HEK293 (cell line): Measurements from ENCODE around the gene ZEB2.
A peak's percentile ranks its signal among the peaks of the same experiment; 100 is the strongest.

ENCODE experiments used
- CTCF ChIA-PET: fragments of 350-600 bp; formaldehyde crosslinking; extraction: SDS; loops from one replicate; lab custom pipeline; 2021; ENCODE audit warnings: antibody characterized with exemption; lab: Yijun Ruan, JAX
- POLR2A ChIA-PET: fragments of 300-600 bp; formaldehyde crosslinking; extraction: SDS; loops from one replicate; lab custom pipeline; 2020; ENCODE audit warnings: antibody characterized with exemption, inconsistent platforms; lab: Yijun Ruan, JAX
- H3K27ac ChIP-seq: fragments of 200-500 bp; sonication (Bioruptor generic); 2 replicates; pipeline ENCODE4 v1.5.1; 2014; ENCODE audit warnings: low read depth, low read length, control low read depth, inconsistent platforms; ENCODE audit errors: extremely low read depth
- H3K36me3 ChIP-seq, 2 experiments: fragments of 200-500 bp in 1 of 2; sonication (Bioruptor generic) in 1 of 2; 1 replicate in 1 of 2; 2 replicates in 1 of 2; pipeline ENCODE4 v1.5.1; 2014 to 2017; ENCODE audit warnings: inconsistent platforms in 2 of 2, low read length in 2 of 2; ENCODE audit not compliant: control insufficient read depth in 2 of 2, insufficient read depth in 1 of 2
- H3K4me1 ChIP-seq: fragments of 200-500 bp; sonication (Bioruptor generic); 2 replicates; pipeline ENCODE4 v1.5.1; 2014; ENCODE audit warnings: mild to moderate bottlenecking, low read length, inconsistent platforms; ENCODE audit not compliant: control insufficient read depth, insufficient read depth
- H3K4me3 ChIP-seq: 2 replicates; pipeline ENCODE4 v1.5.1; 2011; ENCODE audit warnings: low read depth, mild to moderate bottlenecking, control low read depth, low read length, moderate library complexity
- H3K9me3 ChIP-seq: fragments of 200-500 bp; sonication (Bioruptor generic); 2 replicates; pipeline ENCODE4 v1.5.1; 2014; ENCODE audit warnings: low read depth, low read length, inconsistent platforms; ENCODE audit not compliant: control insufficient read depth, insufficient read depth
- BCL11B ChIP-seq: fragments of 450-650 bp; formaldehyde crosslinking; IDR thresholded peaks from 2 replicates; pipeline ENCODE4 v1.5.1; 2016; ENCODE audit warnings: low read depth, missing biosample characterization, missing genetic modification characterization
- GFI1B ChIP-seq: fragments of 450-650 bp; formaldehyde crosslinking; IDR thresholded peaks from 2 replicates; pipeline ENCODE4 v1.5.1; 2016; ENCODE audit warnings: missing biosample characterization, missing genetic modification characterization
- MEIS1 ChIP-seq: sonication (generic); formaldehyde crosslinking; IDR thresholded peaks from 2 replicates; pipeline ENCODE4 v1.8.1; 2022; ENCODE audit warnings: missing genetic modification reagents, mild to moderate bottlenecking, borderline replicate concordance
- SETDB1 ChIP-seq: IDR thresholded peaks from one replicate; pipeline ENCODE4 v1.6.1; 2017; ENCODE audit warnings: mild to moderate bottlenecking, low read length, moderate library complexity, mixed read lengths; ENCODE audit not compliant: insufficient read length
- TRIM28 ChIP-seq: IDR thresholded peaks from 2 replicates; pipeline ENCODE4 v1.6.1; 2011; ENCODE audit warnings: low read length, control low read depth, borderline replicate concordance
- ZNF341 ChIP-seq: fragments of 450-650 bp; formaldehyde crosslinking; IDR thresholded peaks from 2 replicates; pipeline ENCODE4; 2016; ENCODE audit warnings: low read depth, missing biosample characterization, missing genetic modification characterization
- ZNF596 ChIP-seq: fragments of 450-650 bp; IDR thresholded peaks from 2 replicates; pipeline ENCODE4 v1.5.0; 2018; ENCODE audit warnings: missing biosample characterization, mild to moderate bottlenecking, missing genetic modification characterization, moderate library complexity
- ZNF600 ChIP-seq: fragments of 450-650 bp; formaldehyde crosslinking; IDR thresholded peaks from 2 replicates; pipeline ENCODE4 v1.5.1; 2016; ENCODE audit warnings: missing biosample characterization, missing genetic modification characterization
- ZNF626 ChIP-seq: fragments of 450-650 bp; sonication (Bioruptor Pico); formaldehyde crosslinking; IDR thresholded peaks from 2 replicates; pipeline ENCODE4 v1.5.1; 2018; ENCODE audit warnings: missing biosample characterization, missing genetic modification characterization, inconsistent platforms
- ZNF629 ChIP-seq: fragments of 450-650 bp; formaldehyde crosslinking; IDR thresholded peaks from 2 replicates; pipeline ENCODE4 v1.5.1; 2017; ENCODE audit warnings: missing biosample characterization, missing genetic modification characterization
- ZNF660 ChIP-seq: fragments of 450-650 bp; IDR thresholded peaks from 2 replicates; pipeline ENCODE4 v1.5.1; 2018; ENCODE audit warnings: missing biosample characterization, mild to moderate bottlenecking, missing genetic modification characterization
- ZNF785 ChIP-seq: fragments of 450-650 bp; formaldehyde crosslinking; IDR thresholded peaks from 2 replicates; pipeline ENCODE4 v1.5.1; 2016; ENCODE audit warnings: missing biosample characterization, missing genetic modification characterization
- ZNF792 ChIP-seq: fragments of 450-650 bp; formaldehyde crosslinking; IDR thresholded peaks from 2 replicates; pipeline ENCODE4 v1.5.1; 2016; ENCODE audit warnings: missing biosample characterization, missing genetic modification characterization
- ZSCAN30 ChIP-seq: fragments of 450-650 bp; IDR thresholded peaks from 2 replicates; pipeline ENCODE4 v1.5.1; 2018; ENCODE audit warnings: missing biosample characterization, mild to moderate bottlenecking, missing genetic modification characterization, moderate library complexity
- TF ChIP-seq, protein P1 (sequence below): fragments of 450-650 bp; IDR thresholded peaks from 2 replicates; pipeline ENCODE4 v1.5.1; 2018; ENCODE audit warnings: missing biosample characterization, missing genetic modification characterization
- TF ChIP-seq, protein P2 (sequence below): fragments of 450-650 bp; formaldehyde crosslinking; IDR thresholded peaks from 2 replicates; pipeline ENCODE4 v1.5.1; 2016; ENCODE audit warnings: missing biosample characterization, missing genetic modification characterization, borderline replicate concordance
- TF ChIP-seq, protein P3 (sequence below): fragments of 450-650 bp; formaldehyde crosslinking; IDR thresholded peaks from 2 replicates; pipeline ENCODE4 v1.5.1; 2016; ENCODE audit warnings: missing biosample characterization, missing genetic modification characterization
- TF ChIP-seq, protein P4 (sequence below): fragments of 450-650 bp; formaldehyde crosslinking; IDR thresholded peaks from 2 replicates; pipeline ENCODE4 v1.5.1; 2016; ENCODE audit warnings: missing biosample characterization, missing genetic modification characterization, low read depth

ZEB2 gene

DNA sequence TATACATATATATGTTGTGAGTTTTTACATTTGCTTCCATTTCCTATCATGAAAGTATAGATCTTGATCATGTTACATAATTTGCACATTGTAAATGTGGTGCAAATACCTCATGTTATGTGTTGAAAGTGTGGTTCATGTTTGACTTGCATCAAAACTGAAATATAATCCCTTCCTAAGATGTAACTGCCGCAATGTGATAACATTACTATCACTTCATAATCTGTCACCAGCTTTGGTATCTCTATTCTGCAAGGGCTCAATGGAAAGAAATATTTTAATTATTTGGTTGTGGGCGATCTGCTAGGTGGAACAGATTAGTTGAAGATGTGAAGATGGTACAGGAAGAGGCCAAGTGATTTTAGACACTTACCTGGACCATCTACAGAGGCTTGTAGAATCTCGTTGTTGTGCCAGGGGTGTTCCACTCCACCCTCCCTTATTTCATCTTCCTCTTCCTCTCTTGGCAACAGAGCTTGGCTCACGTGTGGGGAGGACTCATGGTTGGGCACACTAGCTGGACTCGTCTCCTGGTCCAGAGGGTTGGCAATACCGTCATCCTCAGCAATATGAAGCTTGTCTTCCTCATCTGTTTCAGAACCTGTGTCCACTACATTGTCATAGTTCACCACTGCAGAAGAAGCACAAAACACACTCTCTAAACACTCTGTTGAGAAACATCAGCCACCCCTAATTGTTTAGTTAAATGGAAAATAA is 90.4 kb downstream of the ZEB2 start:
- Histone ChIP-seq H3K27ac (no peak overlapping the region), H3K36me3 (peaks cover 0 to 10% of the 10 kb centered on the region in 2 experiments; a peak in 1 of 3 replicates), H3K9me3 (no peaks in the 10 kb centered on the region), H3K4me3 (no peak overlapping the region), H3K4me1 (peaks cover 22% of the 10 kb centered on the region)
- ChIA-PET CTCF (interaction anchor here (0.6 to 0.9 kb wide), 2 partner anchors 14 to 22 kb away, joined by 3 read pairs; no protein-coding TSS in a partner anchor), POLR2A (no interaction called here)
- TF ChIP-seq, protein P1, sequence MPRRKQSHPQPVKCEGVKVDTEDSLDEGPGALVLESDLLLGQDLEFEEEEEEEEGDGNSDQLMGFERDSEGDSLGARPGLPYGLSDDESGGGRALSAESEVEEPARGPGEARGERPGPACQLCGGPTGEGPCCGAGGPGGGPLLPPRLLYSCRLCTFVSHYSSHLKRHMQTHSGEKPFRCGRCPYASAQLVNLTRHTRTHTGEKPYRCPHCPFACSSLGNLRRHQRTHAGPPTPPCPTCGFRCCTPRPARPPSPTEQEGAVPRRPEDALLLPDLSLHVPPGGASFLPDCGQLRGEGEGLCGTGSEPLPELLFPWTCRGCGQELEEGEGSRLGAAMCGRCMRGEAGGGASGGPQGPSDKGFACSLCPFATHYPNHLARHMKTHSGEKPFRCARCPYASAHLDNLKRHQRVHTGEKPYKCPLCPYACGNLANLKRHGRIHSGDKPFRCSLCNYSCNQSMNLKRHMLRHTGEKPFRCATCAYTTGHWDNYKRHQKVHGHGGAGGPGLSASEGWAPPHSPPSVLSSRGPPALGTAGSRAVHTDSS = peak; percentile 43
- no peak for TF ChIP-seq ZNF341 (tag by site-specific recombination)

DNA sequence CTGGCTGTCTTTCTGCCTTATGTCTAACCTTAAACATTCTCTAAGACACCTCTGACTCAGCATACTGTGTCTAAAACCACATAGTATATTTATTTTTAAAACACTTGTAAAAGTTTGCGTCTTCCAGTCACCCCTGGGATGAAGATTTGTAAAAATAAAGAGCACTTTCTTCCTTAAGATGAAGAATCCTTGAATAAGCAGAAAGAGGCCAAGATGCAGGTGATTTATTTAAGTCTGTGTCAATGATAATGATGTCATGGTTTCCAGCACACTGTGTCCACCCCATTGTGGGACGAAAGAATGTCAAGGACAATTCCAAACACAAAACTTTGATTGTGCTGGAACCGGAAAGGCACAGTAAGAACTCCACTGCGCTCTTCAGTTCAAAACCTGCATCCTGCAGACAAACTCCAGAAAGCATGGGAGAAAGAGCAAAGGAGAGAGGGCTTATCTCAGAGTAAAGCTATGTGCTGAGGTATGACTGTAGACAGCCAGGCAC is 92.9 kb downstream of the ZEB2 start:
- no peaks in the 10 kb centered on the region for H3K9me3 ChIP-seq
- ChIA-PET CTCF (interaction anchor here (0.8 to 1.3 kb wide), 2 partner anchors 49 to 268 kb away, joined by 3 read pairs; no protein-coding TSS in a partner anchor), POLR2A (interaction anchor here (0.5 kb wide), 1 partner anchor 103 kb away, joined by 3 read pairs; no protein-coding TSS in a partner anchor)
- H3K27ac ChIP-seq = no peak overlapping the region
- peaks cover 0 to 18% of the 10 kb centered on the region in 2 experiments; a peak in 1 of 3 replicates for H3K36me3 ChIP-seq
- peaks cover 17% of the 10 kb centered on the region for H3K4me1 ChIP-seq
- TF ChIP-seq ZNF785 (no peak), TRIM28 (peak; percentile 27; the same call in 1 of the 2 replicates), ZNF626 (no peak), ZNF596 (tag by site-specific recombination) (no peak), ZNF792 (tag by site-specific recombination) (no peak), GFI1B (tag by site-specific recombination) (no peak), BCL11B (no peak), SETDB1 (peak; percentile 30), ZNF629 (0 out of 2 replicates have a peak, but pooled peaks have one; percentile 14), ZSCAN30 (no peak), ZNF660 (no peak), MEIS1 (CRISPR knock-in tag) (no peak), ZNF600 (tag by site-specific recombination) (peak; percentile 66; the same call in 1 of the 2 replicates)
- TF ChIP-seq, protein P2, sequence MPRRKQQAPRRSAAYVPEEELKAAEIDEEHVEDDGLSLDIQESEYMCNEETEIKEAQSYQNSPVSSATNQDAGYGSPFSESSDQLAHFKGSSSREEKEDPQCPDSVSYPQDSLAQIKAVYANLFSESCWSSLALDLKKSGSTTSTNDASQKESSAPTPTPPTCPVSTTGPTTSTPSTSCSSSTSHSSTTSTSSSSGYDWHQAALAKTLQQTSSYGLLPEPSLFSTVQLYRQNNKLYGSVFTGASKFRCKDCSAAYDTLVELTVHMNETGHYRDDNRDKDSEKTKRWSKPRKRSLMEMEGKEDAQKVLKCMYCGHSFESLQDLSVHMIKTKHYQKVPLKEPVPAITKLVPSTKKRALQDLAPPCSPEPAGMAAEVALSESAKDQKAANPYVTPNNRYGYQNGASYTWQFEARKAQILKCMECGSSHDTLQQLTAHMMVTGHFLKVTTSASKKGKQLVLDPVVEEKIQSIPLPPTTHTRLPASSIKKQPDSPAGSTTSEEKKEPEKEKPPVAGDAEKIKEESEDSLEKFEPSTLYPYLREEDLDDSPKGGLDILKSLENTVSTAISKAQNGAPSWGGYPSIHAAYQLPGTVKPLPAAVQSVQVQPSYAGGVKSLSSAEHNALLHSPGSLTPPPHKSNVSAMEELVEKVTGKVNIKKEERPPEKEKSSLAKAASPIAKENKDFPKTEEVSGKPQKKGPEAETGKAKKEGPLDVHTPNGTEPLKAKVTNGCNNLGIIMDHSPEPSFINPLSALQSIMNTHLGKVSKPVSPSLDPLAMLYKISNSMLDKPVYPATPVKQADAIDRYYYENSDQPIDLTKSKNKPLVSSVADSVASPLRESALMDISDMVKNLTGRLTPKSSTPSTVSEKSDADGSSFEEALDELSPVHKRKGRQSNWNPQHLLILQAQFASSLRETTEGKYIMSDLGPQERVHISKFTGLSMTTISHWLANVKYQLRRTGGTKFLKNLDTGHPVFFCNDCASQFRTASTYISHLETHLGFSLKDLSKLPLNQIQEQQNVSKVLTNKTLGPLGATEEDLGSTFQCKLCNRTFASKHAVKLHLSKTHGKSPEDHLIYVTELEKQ (tag by site-specific recombination) = no peak
- TF ChIP-seq, protein P3, sequence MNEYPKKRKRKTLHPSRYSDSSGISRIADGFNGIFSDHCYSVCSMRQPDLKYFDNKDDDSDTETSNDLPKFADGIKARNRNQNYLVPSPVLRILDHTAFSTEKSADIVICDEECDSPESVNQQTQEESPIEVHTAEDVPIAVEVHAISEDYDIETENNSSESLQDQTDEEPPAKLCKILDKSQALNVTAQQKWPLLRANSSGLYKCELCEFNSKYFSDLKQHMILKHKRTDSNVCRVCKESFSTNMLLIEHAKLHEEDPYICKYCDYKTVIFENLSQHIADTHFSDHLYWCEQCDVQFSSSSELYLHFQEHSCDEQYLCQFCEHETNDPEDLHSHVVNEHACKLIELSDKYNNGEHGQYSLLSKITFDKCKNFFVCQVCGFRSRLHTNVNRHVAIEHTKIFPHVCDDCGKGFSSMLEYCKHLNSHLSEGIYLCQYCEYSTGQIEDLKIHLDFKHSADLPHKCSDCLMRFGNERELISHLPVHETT = no peak
- TF ChIP-seq, protein P4, sequence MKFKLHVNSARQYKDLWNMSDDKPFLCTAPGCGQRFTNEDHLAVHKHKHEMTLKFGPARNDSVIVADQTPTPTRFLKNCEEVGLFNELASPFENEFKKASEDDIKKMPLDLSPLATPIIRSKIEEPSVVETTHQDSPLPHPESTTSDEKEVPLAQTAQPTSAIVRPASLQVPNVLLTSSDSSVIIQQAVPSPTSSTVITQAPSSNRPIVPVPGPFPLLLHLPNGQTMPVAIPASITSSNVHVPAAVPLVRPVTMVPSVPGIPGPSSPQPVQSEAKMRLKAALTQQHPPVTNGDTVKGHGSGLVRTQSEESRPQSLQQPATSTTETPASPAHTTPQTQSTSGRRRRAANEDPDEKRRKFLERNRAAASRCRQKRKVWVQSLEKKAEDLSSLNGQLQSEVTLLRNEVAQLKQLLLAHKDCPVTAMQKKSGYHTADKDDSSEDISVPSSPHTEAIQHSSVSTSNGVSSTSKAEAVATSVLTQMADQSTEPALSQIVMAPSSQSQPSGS (tag by site-specific recombination) = peak; percentile 73; the same call in 1 of the 2 replicates
- no peak overlapping the region for H3K4me3 ChIP-seq
